ENCODE data around the gene HSBP1L1. TPM values are rescaled to one million over a fixed set of nuclear protein-coding genes. Genes with fewer than 3 reads are reported as not detected.
"Not testable (repeated sequence)": the region's sequence is repeated elsewhere in the genome, so short reads cannot be mapped to it uniquely, and the experiment has no call there.

The HSBP1L1 gene
- total RNA-seq, 4 donors from 2014 or later: 25.7 to 51.8 (median 39.6) TPM

DNA sequence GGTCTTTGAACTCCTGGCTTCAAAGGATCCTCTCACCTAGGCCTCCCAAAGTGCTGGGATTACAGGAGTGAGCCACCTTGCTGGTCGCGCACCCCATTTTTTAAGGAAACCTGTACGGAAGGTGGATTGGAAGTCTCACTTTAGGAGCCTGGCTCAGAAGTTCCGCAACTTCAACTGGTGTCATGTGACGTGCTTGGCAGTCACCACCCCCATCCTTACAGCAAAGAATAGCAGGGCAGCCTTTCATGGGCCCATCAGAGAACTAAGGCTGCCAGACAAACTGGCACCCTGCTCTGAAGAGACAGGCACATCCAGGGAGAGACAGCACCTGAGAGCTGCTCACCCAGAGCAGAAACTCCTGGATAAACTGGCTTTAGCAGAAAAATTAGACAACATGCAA lies 9.7 kb upstream of the HSBP1L1 start:
- Histone ChIP-seq H3K9me3 (no peaks in the 10 kb centered on the region), H3K36me3 (no peaks in the 10 kb centered on the region), H3K27me3 (no peaks in the 10 kb centered on the region), H3K27ac (peak overlapping the region; percentile 53 to 90 (median 82)), H3K4me3 (replicated peaks in 1 of 3) (no peak overlapping the region), H3K4me1 (peaks cover 28 to 29% of the 10 kb centered on the region in 2 donors)
- 66 to 74% methylated on average over 5 of the region's 5 CpGs for WGBS, 2 donors
- TF ChIP-seq CTCF (IDR thresholded peaks at IDR 0.05): no peak
- no peak for TF ChIP-seq POLR2A (IDR thresholded peaks at IDR 0.05)
- intact Hi-C loops (cut with DNase I): no loop called here
- DNase-seq: peak; percentile 68 to 72

DNA sequence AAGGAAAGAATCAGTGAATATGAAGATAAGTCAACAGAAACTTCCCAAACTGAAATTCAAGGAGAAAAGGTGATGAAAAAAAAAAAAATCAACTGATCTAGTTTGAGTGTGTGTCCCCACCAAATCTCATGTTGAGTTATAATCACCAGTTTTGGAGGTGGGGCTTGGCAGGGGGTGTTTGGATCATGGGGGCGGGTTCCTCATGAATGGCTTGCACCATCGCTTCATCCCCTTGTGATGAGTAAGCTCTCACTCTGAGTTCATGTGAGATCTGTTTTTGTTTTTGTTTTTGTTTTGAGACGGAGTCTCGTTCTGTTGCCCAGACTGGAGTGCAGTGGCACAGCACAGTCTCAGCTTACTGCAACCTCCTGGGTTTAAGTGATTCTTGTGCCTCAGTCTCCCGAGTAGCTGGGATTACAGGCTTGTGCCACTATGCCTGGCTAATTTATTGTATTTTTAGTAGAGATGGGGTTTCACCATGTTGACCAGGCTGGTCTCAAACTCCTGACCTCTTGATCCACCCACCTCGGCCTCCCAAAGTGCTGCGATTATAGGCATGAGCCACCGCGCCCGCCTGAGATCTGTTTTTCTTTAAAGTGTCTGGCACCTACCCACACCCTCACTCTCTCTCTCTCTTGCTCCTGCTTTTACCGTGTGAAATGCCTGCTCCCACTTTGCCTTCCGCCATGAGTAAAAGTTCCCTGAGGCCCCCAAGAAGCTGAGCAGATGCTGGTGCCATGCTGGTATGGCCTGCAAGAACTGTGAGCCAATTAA lies 9.0 kb upstream of the HSBP1L1 start:
- H3K36me3 ChIP-seq: no peaks in the 10 kb centered on the region
- H3K27me3 ChIP-seq: no peaks in the 10 kb centered on the region
- TF ChIP-seq POLR2A (IDR thresholded peaks at IDR 0.05): no peak
- no peak for TF ChIP-seq CTCF (IDR thresholded peaks at IDR 0.05)
- H3K4me3 ChIP-seq (replicated peaks in 1 of 3): no peak overlapping the region
- H3K4me1 ChIP-seq: peaks cover 28 to 33% of the 10 kb centered on the region in 2 donors
- DNase-seq: no peak
- intact Hi-C loops (cut with DNase I): no loop called here
- 88 to 90% methylated on average over 12 of the region's 12 CpGs for WGBS, 2 donors
- H3K27ac ChIP-seq: peak overlapping the region in 2 of 3 donors; percentile 82 to 90
- H3K9me3 ChIP-seq: no peaks in the 10 kb centered on the region

GRCh38 chr18:79956276-79956675 lies 8.2 kb upstream of the HSBP1L1 start:
- Histone ChIP-seq H3K27me3 (no peaks in the 10 kb centered on the region), H3K27ac (no peak overlapping the region), H3K9me3 (no peaks in the 10 kb centered on the region), H3K4me3 (replicated peaks in 1 of 3) (no peak overlapping the region), H3K4me1 (peaks cover 29 to 38% of the 10 kb centered on the region in 2 donors), H3K36me3 (no peaks in the 10 kb centered on the region)
- TF ChIP-seq CTCF (IDR thresholded peaks at IDR 0.05): no peak
- TF ChIP-seq POLR2A (IDR thresholded peaks at IDR 0.05): no peak
- intact Hi-C loops (cut with DNase I): no loop called here
- WGBS, 2 donors: 84 to 88% methylated on average over 2 of the region's 2 CpGs
- no peak for DNase-seq

DNA sequence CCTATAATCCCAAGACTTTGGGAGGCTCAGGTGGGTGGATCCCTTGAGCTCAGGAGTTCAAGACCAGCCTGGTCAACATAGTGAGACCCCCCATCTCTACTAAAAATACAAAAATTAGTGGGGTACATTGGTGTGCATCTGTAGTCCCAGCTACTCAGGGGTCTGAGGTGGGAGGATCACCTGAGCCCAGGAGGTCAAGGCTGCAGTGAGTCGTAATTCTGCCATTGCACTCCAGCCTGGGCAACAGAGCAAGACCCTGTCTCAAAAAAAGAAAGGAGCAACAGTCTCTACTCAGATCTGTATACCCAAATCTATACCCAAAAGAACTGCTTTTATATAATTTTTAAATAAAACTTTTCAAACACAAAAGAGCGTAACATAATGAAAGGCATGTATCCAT lies 5.5 kb upstream of the HSBP1L1 start:
- TF ChIP-seq CTCF (IDR thresholded peaks at IDR 0.05) (no peak), POLR2A (IDR thresholded peaks at IDR 0.05) (no peak)
- no peak overlapping the region for H3K4me3 ChIP-seq (replicated peaks in 1 of 3)
- H3K4me1 ChIP-seq: peaks cover 21 to 45% of the 10 kb centered on the region in 2 donors
- H3K27me3 ChIP-seq: no peaks in the 10 kb centered on the region
- WGBS, 2 donors: 95 to 100% methylated on average over 2 of the region's 2 CpGs
- intact Hi-C loops (cut with DNase I): no loop called here
- DNase-seq: no peak
- no peaks in the 10 kb centered on the region for H3K9me3 ChIP-seq
- no peaks in the 10 kb centered on the region for H3K36me3 ChIP-seq
- no peak overlapping the region for H3K27ac ChIP-seq

- TF ChIP-seq POLR2A (IDR thresholded peaks at IDR 0.05): peak in 1 of 2 donors; percentile 26
- TF ChIP-seq CTCF (IDR thresholded peaks at IDR 0.05): peak in 4 of 6 experiments; percentile 22 to 57 (median 32)
- intact Hi-C loops (cut with DNase I): not testable (repeated sequence)
These were observed 4.2 kb upstream of the HSBP1L1 start for GRCh38 chr18:79960161-79960801.

More at GRCh38 chr18:79960161-79960801, 4.2 kb upstream of the HSBP1L1 start:
- peak overlapping the region in 1 of 3 donors; percentile 21 for H3K27ac ChIP-seq
- WGBS, 2 donors: 31 to 38% methylated on average over 12 of the region's 12 CpGs
- not testable (repeated sequence) for H3K4me3 ChIP-seq (replicated peaks in 1 of 3); H3K36me3 ChIP-seq; H3K27me3 ChIP-seq; H3K9me3 ChIP-seq
- peaks cover 16 to 41% of the 10 kb centered on the region in 2 donors for H3K4me1 ChIP-seq
- peak; percentile 48 to 54 for DNase-seq

Data from thyroid gland (tissue), 4 donors.